Astrocyte (in vitro differentiated cells and primary cell): ENCODE measurements around the gene LCOR.

Experiments used
- CTCF ChIP-seq: IDR thresholded peaks from 2 replicates; pipeline ENCODE4 v1.5.1; 2011; ENCODE audit warnings: low read depth, mild to moderate bottlenecking, inconsistent platforms, low read length, moderate library complexity; ENCODE audit not compliant: insufficient read depth
- EZH2 ChIP-seq: IDR thresholded peaks from 2 replicates; pipeline ENCODE4 v1.6.1; 2012; ENCODE audit warnings: mild to moderate bottlenecking, low read length, inconsistent platforms; ENCODE audit not compliant: insufficient read depth

GRCh38 chr10:97039538-97040247 lies 207.6 kb downstream of the LCOR start:
- TF ChIP-seq EZH2 (no peak), CTCF (no peak)
